MCF 10A (cell line): ENCODE data around the gene CADPS. TPM values are rescaled to one million over a fixed set of nuclear protein-coding genes. Genes with fewer than 3 reads are reported as not detected.

Experiments used
- BruUV-seq: library from RNA; stranded (reverse); fragments of 400-500 nt; replicated peaks from 2 replicates; lab custom pipeline; 2021; lab: Mats Ljungman, UMichigan
- CTCF ChIA-PET: fragments of 300-600 bp; sonication (Branson Sonifier 250); formaldehyde crosslinking; extraction: SDS; loops from one replicate; lab custom pipeline; 2021; ENCODE audit warnings: antibody characterized with exemption, inconsistent platforms; lab: Yijun Ruan, JAX
- POLR2A ChIA-PET: fragments of 300-600, 350-650 bp; sonication (Branson Sonifier 250); formaldehyde crosslinking; extraction: SDS; loops from one replicate; lab custom pipeline; 2020; ENCODE audit warnings: antibody characterized with exemption, inconsistent platforms; lab: Yijun Ruan, JAX
- DNase-seq: peaks from one replicate; pipeline ENCODE4 v3.0.0-alpha.2; 2018; ENCODE audit not compliant: unreplicated experiment
- H3K27ac Mint-ChIP-seq: one replicate; pipeline ENCODE4 v1.8.0; 2022; ENCODE audit warnings: mild to moderate bottlenecking, low read depth, mixed read lengths; ENCODE audit not compliant: unreplicated experiment
- H3K27me3 Mint-ChIP-seq: one replicate; pipeline ENCODE4 v1.8.0; 2022; ENCODE audit warnings: mixed read lengths; ENCODE audit not compliant: insufficient read depth, unreplicated experiment
- H3K36me3 Mint-ChIP-seq: one replicate; pipeline ENCODE4 v1.8.0; 2022; ENCODE audit warnings: mild to moderate bottlenecking, moderate library complexity, mixed read lengths; ENCODE audit not compliant: insufficient read depth, unreplicated experiment
- H3K4me1 Mint-ChIP-seq: one replicate; pipeline ENCODE4 v1.8.0; 2022; ENCODE audit warnings: mixed read lengths; ENCODE audit not compliant: insufficient read depth, unreplicated experiment
- H3K4me3 Mint-ChIP-seq: one replicate; pipeline ENCODE4 v1.8.0; 2022; ENCODE audit warnings: mild to moderate bottlenecking, moderate library complexity, mixed read lengths; ENCODE audit not compliant: unreplicated experiment
- H3K9me3 Mint-ChIP-seq: one replicate; pipeline ENCODE4 v1.8.0; 2022; ENCODE audit warnings: mixed read lengths; ENCODE audit not compliant: unreplicated experiment
- intact Hi-C: fragments of 100-400 bp; cut with micrococcal nuclease; formaldehyde crosslinking; loops from 2 replicates; pipeline ENCODE4 v1.14.1; 2022
- total RNA-seq: library from RNA; stranded (reverse); gene quantifications from 2 replicates; pipeline ENCODE4 v1.2.3, GENCODE V29; 2022
- TF ChIP-seq, protein P1 (sequence below): fragments of 200-600 bp; IDR thresholded peaks from one replicate; pipeline ENCODE4 v1.8.0; 2022; ENCODE audit warnings: antibody characterized with exemption, mild to moderate bottlenecking; ENCODE audit not compliant: unreplicated experiment

CADPS gene
- total RNA-seq, 1 experiment from 2014 or later, result not detected

DNA sequence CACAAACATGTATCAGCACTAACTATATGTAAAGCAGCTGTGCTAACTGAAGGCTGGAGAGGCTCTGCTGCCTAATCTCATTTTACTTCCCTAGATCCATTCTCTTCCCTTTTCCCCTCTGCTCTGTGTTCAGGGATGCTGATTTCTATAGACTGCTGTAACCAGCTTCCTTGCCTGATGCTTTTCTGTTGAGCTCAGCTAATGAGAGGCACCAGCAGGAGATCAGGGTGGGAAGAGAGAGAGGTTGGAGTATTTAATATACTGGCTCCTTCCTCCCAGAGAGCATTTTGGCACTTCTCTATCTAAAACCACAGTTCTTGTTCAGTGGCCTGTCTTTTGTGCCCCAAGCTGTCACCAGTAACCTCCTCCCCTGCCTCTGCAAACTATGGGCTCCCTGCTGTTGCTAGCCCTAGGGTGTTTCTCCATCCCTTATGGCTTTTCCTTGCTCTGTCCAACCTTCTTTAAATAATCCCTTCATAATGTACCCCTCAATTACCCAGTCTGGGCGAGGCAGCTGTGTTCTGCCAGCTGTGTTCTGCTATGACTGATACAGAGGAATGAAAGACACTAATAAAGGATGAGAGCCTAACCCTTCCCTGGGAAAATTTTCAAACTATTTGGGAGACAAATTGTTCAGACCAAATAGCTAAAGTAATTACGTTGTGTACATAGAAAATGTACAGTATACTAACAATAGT is 69.5 kb downstream of the CADPS start:
- H3K4me3 Mint-ChIP-seq, result no peak overlapping the region
- CTCF ChIA-PET, result interaction anchor here (0.6 to 1.2 kb wide), 2 partner anchors 246 to 442 kb away, joined by 3 to 5 read pairs; no protein-coding TSS in a partner anchor
- intact Hi-C loops, result no loop called here
- H3K36me3 Mint-ChIP-seq, result peaks cover 7% of the 10 kb centered on the region
- TF ChIP-seq, protein P1, sequence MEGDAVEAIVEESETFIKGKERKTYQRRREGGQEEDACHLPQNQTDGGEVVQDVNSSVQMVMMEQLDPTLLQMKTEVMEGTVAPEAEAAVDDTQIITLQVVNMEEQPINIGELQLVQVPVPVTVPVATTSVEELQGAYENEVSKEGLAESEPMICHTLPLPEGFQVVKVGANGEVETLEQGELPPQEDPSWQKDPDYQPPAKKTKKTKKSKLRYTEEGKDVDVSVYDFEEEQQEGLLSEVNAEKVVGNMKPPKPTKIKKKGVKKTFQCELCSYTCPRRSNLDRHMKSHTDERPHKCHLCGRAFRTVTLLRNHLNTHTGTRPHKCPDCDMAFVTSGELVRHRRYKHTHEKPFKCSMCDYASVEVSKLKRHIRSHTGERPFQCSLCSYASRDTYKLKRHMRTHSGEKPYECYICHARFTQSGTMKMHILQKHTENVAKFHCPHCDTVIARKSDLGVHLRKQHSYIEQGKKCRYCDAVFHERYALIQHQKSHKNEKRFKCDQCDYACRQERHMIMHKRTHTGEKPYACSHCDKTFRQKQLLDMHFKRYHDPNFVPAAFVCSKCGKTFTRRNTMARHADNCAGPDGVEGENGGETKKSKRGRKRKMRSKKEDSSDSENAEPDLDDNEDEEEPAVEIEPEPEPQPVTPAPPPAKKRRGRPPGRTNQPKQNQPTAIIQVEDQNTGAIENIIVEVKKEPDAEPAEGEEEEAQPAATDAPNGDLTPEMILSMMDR, result no peak
- H3K4me1 Mint-ChIP-seq, result no peaks in the 10 kb centered on the region
- no peaks in the 10 kb centered on the region for H3K27me3 Mint-ChIP-seq
- POLR2A ChIA-PET, result interaction anchor here (0.7 kb wide), 1 partner anchor 167 kb away, joined by 3 read pairs; no protein-coding TSS in a partner anchor
- BruUV-seq, result no TSS peak
- H3K27ac Mint-ChIP-seq, result peak overlapping the region; percentile 49
- H3K9me3 Mint-ChIP-seq, result no peaks in the 10 kb centered on the region
- DNase-seq, result no peak

DNA sequence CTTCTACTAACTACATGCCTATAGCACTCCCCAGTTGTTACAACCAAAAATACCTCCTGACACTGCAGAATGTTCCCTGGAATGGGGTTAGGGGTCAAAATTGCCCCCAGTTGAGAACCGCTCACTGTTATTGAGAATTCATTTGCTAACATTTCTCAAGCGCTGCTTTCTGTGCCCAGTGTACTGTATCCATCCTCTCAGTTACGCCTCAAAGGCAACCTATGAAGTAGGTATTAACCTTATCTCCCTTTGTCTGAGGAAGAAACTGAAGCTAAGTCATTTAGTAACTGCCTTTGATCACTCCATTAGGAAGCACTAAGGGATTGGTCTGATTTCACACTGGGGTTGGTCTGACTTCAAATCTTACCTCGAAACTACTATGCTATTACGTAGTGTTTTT is 70.1 kb downstream of the CADPS start:
- ChIA-PET POLR2A (no interaction called here), CTCF (interaction anchor here (1.2 kb wide), 1 partner anchor 443 kb away, joined by 5 read pairs; no protein-coding TSS in a partner anchor)
- H3K9me3 Mint-ChIP-seq, result no peaks in the 10 kb centered on the region
- no TSS peak for BruUV-seq
- H3K27ac Mint-ChIP-seq, result peak overlapping the region; percentile 49
- H3K4me3 Mint-ChIP-seq, result no peak overlapping the region
- intact Hi-C loops, result no loop called here
- no peak for DNase-seq
- H3K36me3 Mint-ChIP-seq, result peaks cover 7% of the 10 kb centered on the region
- no peaks in the 10 kb centered on the region for H3K27me3 Mint-ChIP-seq
- no peaks in the 10 kb centered on the region for H3K4me1 Mint-ChIP-seq
- TF ChIP-seq, protein P1, result no peak

DNA sequence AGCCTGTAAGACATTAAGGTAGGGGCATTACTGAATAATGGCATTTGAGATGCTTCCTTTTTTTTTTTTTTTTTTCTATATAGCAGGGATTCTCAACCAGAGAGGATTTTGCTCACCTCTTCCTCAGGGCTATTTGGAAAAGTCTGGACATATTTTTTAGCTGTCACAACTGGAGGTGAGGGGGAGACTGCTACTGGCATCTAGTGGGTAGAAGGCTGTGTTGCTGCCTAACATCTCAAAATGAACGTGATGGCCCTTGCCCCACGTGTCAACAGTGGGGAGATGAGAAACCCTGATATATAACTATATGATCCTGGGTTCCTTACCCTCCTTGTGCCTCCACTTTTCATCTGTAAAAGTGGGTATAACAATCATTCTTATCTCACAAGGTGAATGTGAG is 71.9 kb downstream of the CADPS start:
- Mint-ChIP-seq H3K4me1 (no peaks in the 10 kb centered on the region), H3K36me3 (no peaks in the 10 kb centered on the region), H3K27ac (no peak overlapping the region), H3K27me3 (no peaks in the 10 kb centered on the region), H3K9me3 (no peaks in the 10 kb centered on the region), H3K4me3 (no peak overlapping the region)
- peak; percentile 16 for DNase-seq
- TF ChIP-seq, protein P1, result no peak
- intact Hi-C loops, result loop anchor here (1.0 kb wide), 1 partner anchor 137 kb away; no protein-coding TSS in a partner anchor
- BruUV-seq, result no TSS peak
- ChIA-PET CTCF (interaction anchor here (0.6 to 1.3 kb wide), 5 partner anchors 8 to 137 kb away, joined by 3 to 6 read pairs (median 3); no protein-coding TSS in a partner anchor), POLR2A (no interaction called here)

DNA sequence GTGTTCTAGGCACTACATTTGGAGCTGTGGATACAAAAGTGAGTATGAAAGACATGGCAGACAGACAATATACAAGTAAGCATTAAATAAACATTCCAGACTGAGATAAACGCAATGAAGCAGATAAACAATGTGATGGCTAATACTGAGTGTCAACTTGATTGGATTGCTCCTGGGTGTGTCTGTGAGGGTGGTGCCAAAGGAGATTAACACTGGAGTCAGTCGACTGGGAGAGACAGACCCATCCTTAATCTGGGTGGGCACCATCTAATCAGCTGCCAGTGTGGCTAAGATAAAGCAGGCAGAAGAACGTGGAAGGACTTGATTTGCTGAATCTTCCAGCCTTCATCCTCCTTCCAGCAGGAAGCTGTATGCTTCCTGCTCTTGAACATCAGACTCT is 77.2 kb downstream of the CADPS start:
- intact Hi-C loops, result no loop called here
- no peaks in the 10 kb centered on the region for H3K4me1 Mint-ChIP-seq
- TF ChIP-seq, protein P1, result no peak
- no peak overlapping the region for H3K4me3 Mint-ChIP-seq
- no peaks in the 10 kb centered on the region for H3K36me3 Mint-ChIP-seq
- no peak for DNase-seq
- no TSS peak for BruUV-seq
- no peaks in the 10 kb centered on the region for H3K27me3 Mint-ChIP-seq
- ChIA-PET POLR2A (no interaction called here), CTCF (interaction anchor here (0.5 to 1.7 kb wide), 4 partner anchors 30 to 434 kb away, joined by 3 to 4 read pairs (median 3); no protein-coding TSS in a partner anchor)
- H3K27ac Mint-ChIP-seq, result no peak overlapping the region
- no peaks in the 10 kb centered on the region for H3K9me3 Mint-ChIP-seq
